UCSD-AML1 (cell line): ENCODE results near the gene ZNF883.
"Not testable (repeated sequence)": the region's sequence is repeated elsewhere in the genome, so short reads cannot be mapped to it uniquely, and the experiment has no call there.

Experiments used
- DNase-seq: peaks from one replicate; lab custom pipeline; 2025; ENCODE audit not compliant: unreplicated experiment; lab: John Stamatoyannopoulos, UW

Gene ZNF883

DNA sequence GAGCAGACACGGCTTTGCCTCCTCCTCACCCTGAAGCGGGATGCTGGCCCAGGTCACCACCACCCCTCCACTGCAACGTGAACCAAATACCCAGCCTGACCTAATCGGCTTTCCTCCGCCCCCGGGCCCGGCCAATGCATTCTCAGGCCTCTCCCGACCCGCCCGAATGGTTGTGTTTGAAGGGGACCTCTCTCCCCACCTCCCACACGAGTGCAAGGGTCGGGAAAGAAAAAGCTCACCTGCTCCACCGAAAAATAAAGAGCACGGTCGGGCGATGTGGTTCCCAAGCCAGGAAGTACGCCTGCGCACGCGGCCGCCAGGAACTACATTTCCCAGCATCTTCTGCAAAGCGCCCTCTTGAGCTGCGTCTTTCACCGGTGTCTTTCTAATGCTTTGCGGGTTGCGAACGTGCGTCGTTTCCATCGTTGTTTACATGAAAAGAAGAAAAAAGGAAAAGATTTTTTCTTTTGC is at the start of gene ZNF883:
Gene ZNF883 (minus strand): TSS at position 282 of the 471 bp plus-strand sequence.
- no peak for DNase-seq

DNA sequence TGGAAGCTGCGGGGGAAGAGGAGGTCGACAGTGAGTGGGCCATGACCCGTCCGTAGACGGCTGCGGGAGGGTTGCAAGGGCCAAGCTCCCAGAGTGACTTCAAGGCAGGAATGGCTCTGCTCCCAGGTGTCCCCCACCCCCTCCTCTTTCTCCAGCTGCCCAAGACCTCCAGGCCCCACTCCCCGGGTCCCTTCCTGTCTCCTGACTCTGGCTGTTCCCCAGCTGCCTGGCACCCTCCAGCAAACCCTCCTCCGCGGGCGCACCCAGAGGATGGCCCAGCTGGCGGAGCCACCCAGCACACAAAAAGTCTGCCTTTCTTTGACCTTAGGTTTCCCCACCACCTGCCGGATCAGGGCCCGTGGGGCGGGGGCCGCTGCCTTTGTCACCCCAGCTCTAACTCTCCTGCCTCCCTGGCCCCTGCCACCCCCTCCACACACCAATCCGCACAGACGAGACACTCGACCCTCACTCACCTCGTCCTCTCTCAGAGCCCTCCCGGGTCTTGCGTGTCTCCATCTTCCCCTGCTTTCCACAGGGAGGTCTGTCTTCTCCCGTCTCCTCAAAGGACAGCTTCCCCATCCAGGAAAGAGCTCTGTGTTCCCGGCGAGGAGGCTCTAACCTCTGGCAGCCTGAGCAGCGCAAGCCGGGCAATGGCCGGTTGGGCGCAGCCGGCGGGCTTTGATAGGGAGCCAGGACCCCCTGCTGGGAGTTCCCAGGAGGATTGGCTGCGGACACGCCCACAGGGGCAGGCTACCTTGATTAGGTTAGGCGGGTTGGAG is 49.3 kb upstream of the ZNF883 start:
- DNase-seq = not testable (repeated sequence)

DNA sequence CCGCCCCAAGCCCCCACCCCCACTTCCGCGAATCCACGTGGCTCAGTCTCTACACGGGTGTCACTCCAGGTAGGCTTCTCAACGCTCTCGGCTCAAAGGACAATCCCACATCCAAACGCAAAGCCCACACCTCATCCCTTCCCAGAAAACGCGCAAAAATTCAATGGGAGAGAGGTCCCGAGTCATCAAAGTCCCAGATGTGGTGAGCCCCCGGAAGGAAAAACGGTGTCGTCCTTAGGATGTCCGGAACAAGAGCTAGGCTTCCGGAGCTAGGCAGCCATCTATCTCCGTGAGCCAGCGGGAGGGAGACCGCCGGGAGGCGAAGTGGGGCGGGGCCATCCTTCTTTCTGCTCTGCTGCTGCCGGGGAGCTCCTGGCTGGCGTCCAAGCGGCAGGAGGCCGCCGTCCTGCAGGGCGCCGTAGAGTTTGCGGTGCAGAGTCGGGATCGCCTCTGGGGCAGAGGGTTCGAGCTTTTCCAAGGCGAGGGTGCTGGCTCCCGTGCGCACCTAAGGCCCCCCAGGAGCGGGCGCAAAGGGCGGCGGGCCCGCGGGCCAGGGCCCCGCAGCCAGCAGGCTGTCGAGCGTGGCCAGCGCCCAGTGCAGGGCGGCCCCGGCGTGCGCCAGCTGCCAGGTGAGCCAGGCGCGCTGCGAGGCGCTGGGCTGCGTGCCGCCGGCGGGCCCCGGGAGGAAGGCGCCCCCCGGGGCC is 47.7 kb upstream of the ZNF883 start:
- not testable (repeated sequence) for DNase-seq

DNA sequence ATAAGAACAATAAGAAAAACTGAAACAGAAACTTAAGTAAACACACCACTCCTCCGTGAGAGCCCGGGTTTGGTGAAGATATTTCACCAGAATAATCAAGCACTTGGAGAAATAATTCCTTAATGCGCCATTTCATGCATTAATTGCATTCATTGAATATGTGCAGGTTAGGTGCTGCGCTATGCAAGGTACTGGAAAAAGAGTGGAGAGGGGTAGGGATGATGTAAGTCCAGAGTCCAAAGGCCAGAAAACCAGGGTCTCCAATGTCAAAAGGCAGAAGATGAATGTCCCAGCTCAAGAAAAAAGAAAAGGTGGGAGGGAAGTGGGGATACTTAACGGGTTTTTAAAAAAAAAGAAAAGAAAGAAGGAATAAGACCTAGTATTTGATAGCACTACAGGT is 45.2 kb upstream of the ZNF883 start:
- DNase-seq = no peak

DNA sequence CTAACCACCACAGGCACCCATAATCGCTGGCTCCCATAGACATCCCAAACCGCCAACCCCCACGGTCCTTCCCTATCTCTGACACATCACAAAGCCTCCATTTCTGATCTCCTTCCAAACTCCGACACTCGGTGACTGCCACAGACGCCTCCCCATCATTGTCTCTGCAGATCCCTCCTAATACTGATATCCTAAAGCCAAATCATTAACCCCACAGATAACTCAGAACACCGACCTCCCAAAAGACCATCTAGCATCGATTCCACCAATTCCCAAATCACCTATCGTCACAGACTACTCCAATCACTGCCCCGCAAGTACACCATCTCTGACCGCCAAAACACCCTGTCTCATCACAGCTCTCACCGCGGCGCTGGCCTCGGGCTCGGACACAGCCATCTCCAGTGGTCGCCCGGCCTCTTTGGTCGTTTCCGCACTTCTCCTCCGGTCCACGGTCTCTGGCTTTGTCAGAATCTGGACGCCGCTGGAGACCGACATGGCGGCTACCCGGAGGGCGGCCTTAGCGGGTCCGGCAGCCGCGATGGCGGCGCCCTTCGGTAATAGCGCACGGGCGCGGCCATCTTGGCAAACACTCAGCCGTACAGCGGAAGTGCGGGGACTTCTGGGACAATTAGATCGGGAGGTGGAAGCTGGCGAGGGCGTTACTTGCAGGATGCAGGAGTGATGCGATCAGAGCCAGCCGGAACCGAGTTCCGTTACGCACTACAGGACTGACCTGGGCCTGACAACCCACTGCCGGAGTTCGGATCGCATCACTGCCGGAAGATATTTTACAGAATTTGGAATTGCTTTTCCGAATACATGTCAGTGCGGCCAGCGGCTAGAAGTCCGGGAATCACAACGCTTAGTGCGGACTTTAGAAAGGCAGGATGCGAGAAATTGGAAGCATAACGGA is 44.5 kb upstream of the ZNF883 start, which contains the start of gene ZFP37:
Gene ZFP37 (minus strand): TSS at position 534 of the 916 bp plus-strand sequence. CDS start 36 bp downstream, at position 498.
- DNase-seq = no peak

DNA sequence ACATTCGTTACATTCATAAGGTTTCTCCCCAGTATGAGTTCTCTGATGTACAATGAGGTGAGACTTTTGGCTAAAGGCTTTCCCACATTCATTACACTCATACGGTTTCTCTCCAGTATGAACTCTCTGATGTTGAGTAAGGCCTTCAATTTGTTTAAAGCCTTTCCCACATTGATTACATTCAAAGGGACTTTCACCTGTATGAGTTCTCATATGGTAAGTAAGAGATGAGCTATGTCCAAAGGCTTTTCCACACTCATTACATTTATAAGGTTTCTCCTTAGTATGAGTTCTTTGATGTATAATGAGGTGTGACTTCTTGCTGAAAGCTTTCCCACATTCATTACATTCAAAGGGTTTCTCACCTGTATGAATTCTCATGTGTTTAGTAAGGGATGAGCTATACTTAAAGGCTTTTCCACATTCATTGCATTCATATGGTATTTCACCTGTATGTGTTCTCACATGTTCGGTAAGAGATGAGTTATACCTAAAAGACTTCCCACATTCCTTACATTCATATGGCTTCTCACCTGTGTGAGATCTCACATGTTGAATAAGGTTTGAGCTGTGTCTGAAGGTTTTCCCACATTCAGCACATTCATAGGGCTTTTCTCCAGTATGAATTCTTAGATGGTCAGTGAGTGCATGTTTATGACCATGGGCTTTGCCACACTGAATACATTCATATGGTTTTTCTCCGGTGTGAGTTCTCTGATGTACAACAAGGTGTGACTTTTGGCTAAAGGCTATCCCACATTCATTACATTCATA is 31.1 kb upstream of the ZNF883 start:
- no peak for DNase-seq

GRCh38 chr9:113026200-113026599 is 14.2 kb upstream of the ZNF883 start:
- DNase-seq = no peak

DNA sequence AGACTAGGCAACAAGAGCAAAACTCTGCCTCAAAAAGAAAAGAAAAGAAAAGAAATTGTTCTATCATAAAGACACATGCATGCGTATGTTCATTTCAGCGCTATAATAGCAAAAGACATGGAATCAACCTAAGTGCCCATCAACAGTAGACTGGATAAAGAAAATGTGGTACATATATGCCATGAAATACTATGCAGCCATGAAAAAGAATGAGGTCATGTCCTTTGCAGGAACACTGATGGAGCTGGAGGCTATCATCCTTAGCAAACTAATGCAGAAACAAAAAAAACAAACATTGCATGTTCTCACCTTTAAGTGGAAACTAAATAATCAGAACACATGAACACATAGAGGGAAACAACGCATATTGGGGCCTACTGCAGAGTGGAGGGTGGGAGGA is 6.3 kb upstream of the ZNF883 start:
- DNase-seq = no peak

DNA sequence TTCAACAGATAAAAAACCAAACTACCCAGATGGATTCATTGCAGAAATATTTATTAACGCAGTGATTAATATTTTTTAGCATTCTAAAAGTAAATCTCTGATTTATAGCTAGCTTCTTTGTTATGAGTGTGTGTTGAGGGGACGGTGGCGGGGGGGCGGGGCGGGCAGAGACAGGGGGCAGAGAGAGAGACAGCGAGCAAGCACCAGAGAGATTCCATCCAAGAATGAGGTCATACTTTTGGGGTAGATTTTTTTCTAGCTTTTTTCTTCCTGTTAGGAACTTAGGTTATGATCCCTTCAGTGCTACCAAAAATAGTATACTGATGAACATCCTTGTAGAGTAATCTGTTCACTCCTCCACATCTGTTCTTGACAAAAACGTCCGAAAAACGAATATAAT is 500 bp upstream of the ZNF883 start:
- DNase-seq = no peak

DNA sequence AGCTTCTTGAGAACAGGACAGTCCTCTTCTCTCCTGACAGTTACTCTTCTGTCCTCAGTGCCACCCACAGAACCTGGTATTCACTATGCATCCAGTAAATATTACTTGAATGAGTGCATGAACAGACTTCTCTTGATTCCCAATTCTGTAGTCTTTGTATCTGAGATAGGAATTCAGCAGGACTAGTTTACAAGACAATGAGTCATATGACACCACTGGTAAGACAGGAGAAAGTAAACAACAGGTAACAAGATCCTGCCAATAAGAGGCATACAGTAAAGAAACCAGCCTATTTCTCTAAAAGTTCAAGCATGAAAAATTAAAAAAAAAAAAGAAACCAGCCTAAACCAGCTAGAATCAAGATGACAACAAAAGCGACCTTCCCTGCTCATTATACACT is 6.2 kb downstream of the ZNF883 start:
- DNase-seq = no peak

DNA sequence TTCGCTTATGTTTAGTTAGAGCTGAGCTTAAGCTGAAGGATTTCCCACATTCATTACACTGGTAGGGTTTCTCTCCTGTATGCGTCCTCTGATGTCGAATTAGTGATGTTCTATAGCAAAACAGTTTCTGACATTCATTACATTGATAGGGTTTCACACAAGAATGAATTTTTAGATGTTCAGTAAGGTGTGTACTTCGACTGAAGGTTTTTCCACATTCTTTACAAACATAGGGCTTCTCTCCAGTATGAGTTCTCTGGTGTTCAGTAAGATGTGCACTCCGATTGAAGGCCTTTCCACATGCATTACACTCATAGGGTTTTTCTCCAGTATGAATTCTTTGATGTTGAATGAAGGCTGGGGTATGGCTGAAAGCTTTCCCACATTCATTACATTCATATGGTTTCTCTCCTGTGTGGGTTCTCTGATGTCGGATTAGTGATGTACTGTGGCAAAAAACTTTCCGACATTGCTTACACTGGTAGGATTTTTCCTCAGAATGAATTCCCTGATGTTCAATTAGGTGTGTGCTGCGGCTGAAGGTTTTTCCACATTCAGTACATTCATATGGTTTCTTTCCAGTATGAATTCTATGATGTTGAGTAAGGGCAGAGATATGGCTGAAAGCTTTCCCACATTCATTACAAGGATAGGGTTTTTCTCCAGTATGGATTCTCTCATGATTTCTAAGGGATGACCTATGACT is 14.6 kb downstream of the ZNF883 start:
- no peak for DNase-seq

- DNase-seq = peak; percentile 31
These were observed 40.6 kb downstream of the ZNF883 start for GRCh38 chr9:112971415-112971814.

- no peak for DNase-seq
These were observed 41.1 kb downstream of the ZNF883 start for GRCh38 chr9:112970939-112971338.

DNA sequence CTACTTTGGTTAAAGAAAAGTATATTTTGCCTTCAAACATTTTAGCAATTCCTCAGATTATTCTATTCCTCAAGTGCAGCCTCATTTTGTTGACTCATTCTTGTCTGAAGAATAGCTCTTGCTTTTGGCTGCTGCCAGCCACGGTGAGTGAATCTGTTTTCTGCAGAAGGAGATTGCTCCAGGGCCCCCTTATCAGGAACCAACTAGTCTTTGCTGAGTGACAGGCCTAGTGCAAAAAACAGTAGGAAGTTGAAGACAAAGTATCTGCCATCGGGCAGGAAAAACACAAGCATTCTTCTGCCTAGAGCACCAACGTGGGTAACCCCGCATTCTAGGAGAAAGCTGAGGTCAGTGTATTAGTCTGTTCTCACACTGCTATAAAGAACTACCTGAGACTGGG is 42.3 kb downstream of the ZNF883 start:
- DNase-seq = no peak

DNA sequence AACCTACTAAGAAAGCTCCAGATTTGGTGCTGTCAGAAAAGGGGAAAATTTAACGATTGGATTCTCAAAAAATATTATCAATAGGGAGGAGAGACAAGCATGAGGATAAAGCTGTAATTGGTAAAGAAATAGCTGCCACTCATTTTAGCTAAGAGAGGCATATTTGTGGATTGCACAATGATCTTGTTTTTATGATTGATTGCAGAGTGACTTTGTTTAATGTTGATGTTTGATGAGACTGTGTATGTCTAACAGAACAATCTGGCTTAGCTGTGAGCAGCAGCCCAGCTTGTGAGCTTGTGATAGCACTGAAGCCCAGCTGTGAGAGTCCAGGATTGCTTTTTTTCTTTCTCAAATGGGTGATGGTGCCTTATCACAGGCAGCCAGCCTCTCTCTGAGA is 56.4 kb downstream of the ZNF883 start:
- no peak for DNase-seq

DNA sequence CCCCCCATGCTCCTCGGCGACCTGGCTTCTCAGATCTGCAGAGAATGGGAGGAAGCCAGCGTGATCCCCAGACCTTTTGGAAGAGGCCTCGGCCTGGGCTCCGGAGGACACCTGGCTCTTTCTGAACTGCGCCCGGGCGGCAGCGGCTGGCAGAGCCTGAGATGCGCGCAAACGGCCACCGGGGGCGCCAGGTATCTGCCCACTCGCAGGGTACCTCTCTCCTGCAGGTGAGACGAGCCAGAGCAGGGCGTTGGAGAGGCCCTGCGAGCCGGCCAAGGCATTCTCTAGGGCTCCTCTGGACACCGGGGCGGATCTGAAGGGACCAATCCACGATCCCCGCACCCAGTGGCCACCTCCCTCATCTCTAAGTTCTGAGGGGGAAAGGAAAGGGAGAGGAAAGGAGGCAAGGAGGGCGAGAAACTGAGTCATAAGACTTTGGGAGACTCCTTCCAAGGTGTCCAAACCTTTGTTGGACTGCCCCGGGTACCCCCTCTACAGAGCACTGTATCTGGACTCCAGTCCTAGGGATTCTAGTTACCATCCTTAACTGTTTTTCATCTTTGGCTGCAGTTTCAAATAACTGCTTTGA is 66.3 kb downstream of the ZNF883 start:
- no peak for DNase-seq

DNA sequence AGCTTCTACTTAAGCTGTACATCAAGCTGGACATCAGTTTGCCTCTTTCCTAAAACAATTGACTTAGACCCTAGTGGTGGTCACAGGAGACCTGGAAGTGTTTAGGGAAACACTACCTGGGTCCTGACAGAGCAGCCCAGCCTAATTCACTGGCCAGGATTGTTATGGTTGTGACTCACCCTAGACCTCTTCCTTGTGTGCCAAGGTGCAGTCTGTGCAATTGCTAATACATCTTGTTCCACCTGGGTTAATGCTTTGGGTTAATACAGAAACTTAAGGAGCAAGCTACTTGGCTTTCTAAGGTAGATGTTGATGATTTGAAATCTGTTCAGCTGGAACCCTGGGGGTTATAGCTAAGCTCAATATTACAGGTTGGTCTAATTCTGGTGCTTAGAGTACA is 72.6 kb downstream of the ZNF883 start:
- DNase-seq = no peak

- peak; percentile 36 for DNase-seq
These were observed 78.3 kb downstream of the ZNF883 start for GRCh38 chr9:112933696-112934095.

DNA sequence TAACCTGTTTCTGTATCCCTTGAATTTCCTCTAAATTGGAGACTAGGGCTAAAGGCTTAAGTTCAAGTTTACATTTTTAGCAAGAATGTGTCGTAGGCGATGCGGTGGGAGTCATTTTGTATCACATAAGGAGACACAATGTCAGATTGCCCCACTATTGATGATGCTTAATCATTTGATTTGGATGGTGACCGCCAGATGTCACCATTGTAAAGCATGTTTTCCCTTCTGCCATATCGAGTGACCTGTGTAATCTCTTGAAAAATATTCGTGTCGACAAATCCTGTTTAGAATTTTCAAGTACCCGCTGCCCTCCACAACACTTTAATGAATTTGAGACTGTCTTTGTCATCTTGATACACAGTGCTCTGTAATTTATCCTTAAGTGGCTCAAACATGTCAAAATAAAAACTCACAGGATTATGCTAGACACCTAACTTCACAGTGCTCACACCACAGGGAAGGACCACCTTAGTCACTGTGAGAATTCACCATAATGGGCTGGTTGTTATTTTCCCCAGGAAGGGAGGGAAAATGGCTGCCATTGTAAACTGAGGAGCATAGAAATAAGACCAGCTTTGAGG is 86.8 kb downstream of the ZNF883 start:
- DNase-seq = no peak
